Measurements from ENCODE around the gene TNFAIP1. TPM values are rescaled to one million over a fixed set of nuclear protein-coding genes. Genes with fewer than 3 reads are reported as not detected.

Gene TNFAIP1
- total RNA-seq, 1 experiment from 2014 or later, result 33.4 TPM

GRCh38 chr17:28390141-28390540 lies 54.6 kb downstream of the TNFAIP1 start:
- Histone ChIP-seq H3K9me3 (ENCODE audit: control insufficient read depth in 1 of 2, insufficient read depth in 1 of 2, low read depth in 1 of 2, low read length in 2 of 2) (no peaks in the 10 kb centered on the region), H3K9ac (ENCODE audit: low read length) (no peak overlapping the region), H3K36me3 (ENCODE audit: control insufficient read depth in 1 of 2, insufficient read depth in 2 of 2, low read length in 2 of 2) (no peaks in the 10 kb centered on the region), H3K4me2 (ENCODE audit: low read length) (no peak overlapping the region), H3K4me3 (replicated peaks in 1 of 2; ENCODE audit: low read depth in 1 of 2, low read length in 2 of 2) (no peak overlapping the region), H4K20me1 (ENCODE audit: insufficient read depth) (no peaks in the 10 kb centered on the region), H3K27ac (ENCODE audit: low read depth, low read length) (no peak overlapping the region), H3K27me3 (ENCODE audit: insufficient read depth, low read length) (no peaks in the 10 kb centered on the region), H2AFZ (ENCODE audit: low read depth, low read length, poor library complexity, severe bottlenecking) (no peak overlapping the region), H3K9me2 (ENCODE audit: insufficient read depth) (no peaks in the 10 kb centered on the region), H3K4me1 (ENCODE audit: control insufficient read depth in 1 of 2, insufficient read depth in 2 of 2, low read length in 2 of 2) (no peaks in the 10 kb centered on the region), H3K79me2 (ENCODE audit: insufficient read depth, low read length) (no peaks in the 10 kb centered on the region)
- RAD21 ChIA-PET (ENCODE audit: low non-redundant PET in 1 of 2, low total read pairs in 2 of 2, uncharacterized antibody in 2 of 2, unreplicated experiment in 2 of 2), result no interaction called here
- intact Hi-C loops (cut with micrococcal nuclease), result no loop called here
- DNase-seq (ENCODE audit: low read depth, low spot score), result no peak
- CTCF ChIA-PET, result no interaction called here
- no TSS peak for BruUV-seq (replicated peaks)
- TF ChIP-seq CEBPB (IDR thresholded peaks at IDR 0.05; ENCODE audit: low read depth) (no peak), POLR2AphosphoS5 (IDR thresholded peaks at IDR 0.05; ENCODE audit: low read depth, low read length) (no peak), ATF3 (IDR thresholded peaks at IDR 0.05) (no peak), ZBTB33 (IDR thresholded peaks at IDR 0.05; ENCODE audit: extremely low read depth, insufficient replicate concordance, low read length) (no peak)
- POLR2A ChIA-PET, result no interaction called here
- no peak for ATAC-seq

GRCh38 chr17:28390563-28390962 lies 55.0 kb downstream of the TNFAIP1 start:
- ATAC-seq (no peak), DNase-seq (ENCODE audit: low read depth, low spot score) (no peak)
- H3K4me2 ChIP-seq (ENCODE audit: low read length), result no peak overlapping the region
- no TSS peak for BruUV-seq (replicated peaks)
- TF ChIP-seq SRF (IDR thresholded peaks at IDR 0.05; ENCODE audit: low read depth) (no peak), ZNF274 (IDR thresholded peaks at IDR 0.05; ENCODE audit: low read depth, low read length) (no peak), ELF1 (IDR thresholded peaks at IDR 0.05; ENCODE audit: borderline replicate concordance, low read depth) (no peak), FOSL1 (IDR thresholded peaks at IDR 0.05; ENCODE audit: low read depth) (no peak), SIN3A (IDR thresholded peaks at IDR 0.05; ENCODE audit: low read depth) (no peak), MAX (IDR thresholded peaks at IDR 0.05) (no peak), EZH2 (IDR thresholded peaks at IDR 0.05) (no peak), SP1 (IDR thresholded peaks at IDR 0.05; ENCODE audit: low read depth) (no peak), TCF7L2 (IDR thresholded peaks at IDR 0.05; ENCODE audit: borderline replicate concordance, extremely low read depth, insufficient read depth, insufficient read length) (no peak), CBX3 (IDR thresholded peaks at IDR 0.05; ENCODE audit: low read depth) (no peak), EGR1 (IDR thresholded peaks at IDR 0.05; ENCODE audit: low read depth) (no peak), ATF3 (IDR thresholded peaks at IDR 0.05) (no peak), POLR2AphosphoS5 (IDR thresholded peaks at IDR 0.05; ENCODE audit: low read depth, low read length) (no peak), REST (IDR thresholded peaks at IDR 0.05; ENCODE audit: low read depth) (no peak)
- POLR2A ChIA-PET, result no interaction called here
- H3K27ac ChIP-seq (ENCODE audit: low read depth, low read length), result no peak overlapping the region
- no peaks in the 10 kb centered on the region for H3K79me2 ChIP-seq (ENCODE audit: insufficient read depth, low read length)
- CTCF ChIA-PET, result no interaction called here
- H3K36me3 ChIP-seq (ENCODE audit: control insufficient read depth in 1 of 2, insufficient read depth in 2 of 2, low read length in 2 of 2), result no peaks in the 10 kb centered on the region
- H3K4me1 ChIP-seq (ENCODE audit: control insufficient read depth in 1 of 2, insufficient read depth in 2 of 2, low read length in 2 of 2), result no peaks in the 10 kb centered on the region
- RAD21 ChIA-PET (ENCODE audit: low non-redundant PET in 1 of 2, low total read pairs in 2 of 2, uncharacterized antibody in 2 of 2, unreplicated experiment in 2 of 2), result no interaction called here
- no peaks in the 10 kb centered on the region for H3K27me3 ChIP-seq (ENCODE audit: insufficient read depth, low read length)
- H3K9me2 ChIP-seq (ENCODE audit: insufficient read depth), result no peaks in the 10 kb centered on the region
- H2AFZ ChIP-seq (ENCODE audit: low read depth, low read length, poor library complexity, severe bottlenecking), result no peak overlapping the region
- H3K9me3 ChIP-seq (ENCODE audit: control insufficient read depth in 1 of 2, insufficient read depth in 1 of 2, low read depth in 1 of 2, low read length in 2 of 2), result no peaks in the 10 kb centered on the region
- intact Hi-C loops (cut with micrococcal nuclease), result no loop called here
- no peaks in the 10 kb centered on the region for H4K20me1 ChIP-seq (ENCODE audit: insufficient read depth)
- H3K9ac ChIP-seq (ENCODE audit: low read length), result no peak overlapping the region
- no peak overlapping the region for H3K4me3 ChIP-seq (replicated peaks in 1 of 2; ENCODE audit: low read depth in 1 of 2, low read length in 2 of 2)

Measured in HCT116 (cell line).